ENCODE results near the gene KLHL36. TPM values are rescaled to one million over a fixed set of nuclear protein-coding genes. Genes with fewer than 3 reads are reported as not detected.

KLHL36 gene
- 54.0 TPM for total RNA-seq

DNA sequence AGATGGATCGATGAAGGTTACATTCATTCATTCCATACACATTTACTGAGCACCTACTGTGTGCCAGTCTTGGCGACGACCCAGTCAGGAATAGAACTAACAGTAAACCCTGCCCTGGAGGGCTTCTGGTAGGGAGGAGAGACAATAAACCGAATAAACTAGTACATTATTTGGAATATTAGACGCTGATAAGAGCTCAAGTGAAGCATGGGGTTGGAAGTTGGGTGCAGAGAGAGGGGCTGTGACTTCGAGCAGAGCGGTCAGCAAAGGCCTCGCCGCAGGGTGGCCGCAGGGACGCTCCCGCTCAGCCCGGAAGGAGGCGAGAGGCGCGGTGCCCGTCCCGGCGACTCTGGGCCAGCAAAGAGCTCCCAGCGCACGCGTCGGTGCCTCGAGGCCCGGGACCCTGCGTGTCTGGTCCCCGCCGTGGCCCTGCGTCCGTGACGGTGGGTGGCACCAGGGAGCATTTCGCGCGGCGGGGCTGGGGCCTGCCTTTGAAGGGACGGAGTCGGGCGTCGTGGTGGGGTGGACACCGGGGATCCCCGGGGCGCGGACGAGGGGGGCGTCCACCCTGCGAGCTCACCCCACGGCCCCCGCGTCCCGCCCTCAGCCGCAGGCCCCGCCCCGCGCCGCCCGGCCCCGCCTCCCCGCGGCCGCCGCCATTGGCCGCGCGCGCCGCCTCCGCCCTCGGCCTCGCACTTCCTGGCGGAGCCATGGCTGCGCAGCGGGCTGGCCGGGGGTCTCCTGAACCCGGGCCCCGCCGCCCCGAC is at the start of gene KLHL36:
KLHL36 (plus strand) TSS at position 684 of the 767 bp plus-strand sequence. CDS start 2,357 bp downstream, outside the sequence.

DNA sequence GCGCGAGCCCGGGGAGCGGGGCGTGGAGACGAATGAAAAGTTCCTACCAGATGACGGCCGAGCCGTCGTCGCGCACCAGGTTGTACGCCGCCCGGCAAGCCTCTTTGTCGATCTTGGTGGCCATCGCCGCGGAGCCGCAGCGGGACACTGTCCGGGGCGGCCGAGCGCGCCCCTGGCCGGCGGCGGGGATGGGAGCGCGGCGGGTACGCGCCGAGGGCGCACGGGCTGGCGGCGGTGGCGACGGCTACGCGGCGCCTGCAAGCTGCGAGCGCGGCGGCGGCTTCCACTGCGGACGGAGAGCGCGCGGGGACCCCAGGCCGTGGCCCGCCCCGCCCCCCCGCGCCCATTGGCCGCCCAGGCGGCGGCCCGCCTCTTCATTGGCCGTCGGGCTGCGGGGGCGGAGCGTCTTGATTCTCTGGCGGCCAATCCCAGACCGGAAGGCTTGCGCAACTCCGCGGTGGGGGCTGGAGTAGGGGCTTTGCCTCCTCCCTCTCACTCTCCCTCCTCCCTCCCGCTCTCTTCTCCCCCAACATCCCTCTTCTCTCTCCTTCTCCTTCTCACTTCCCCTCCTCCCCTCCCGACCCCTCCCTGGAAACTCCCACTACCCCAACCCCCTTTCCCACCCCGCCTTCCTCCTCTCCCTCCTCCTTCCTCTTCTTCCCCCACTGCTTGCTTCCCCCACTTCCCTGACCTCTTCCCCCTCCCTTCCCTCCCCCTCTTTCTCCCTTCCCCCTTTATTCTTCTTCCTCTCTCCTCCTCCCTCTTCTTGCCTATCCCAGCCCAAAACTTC is 30.3 kb upstream of the KLHL36 start, which contains the start of gene COTL1:
COTL1 (minus strand) TSS at position 288 of the 790 bp plus-strand sequence; CDS start at position 124, 164 bp downstream.

DNA sequence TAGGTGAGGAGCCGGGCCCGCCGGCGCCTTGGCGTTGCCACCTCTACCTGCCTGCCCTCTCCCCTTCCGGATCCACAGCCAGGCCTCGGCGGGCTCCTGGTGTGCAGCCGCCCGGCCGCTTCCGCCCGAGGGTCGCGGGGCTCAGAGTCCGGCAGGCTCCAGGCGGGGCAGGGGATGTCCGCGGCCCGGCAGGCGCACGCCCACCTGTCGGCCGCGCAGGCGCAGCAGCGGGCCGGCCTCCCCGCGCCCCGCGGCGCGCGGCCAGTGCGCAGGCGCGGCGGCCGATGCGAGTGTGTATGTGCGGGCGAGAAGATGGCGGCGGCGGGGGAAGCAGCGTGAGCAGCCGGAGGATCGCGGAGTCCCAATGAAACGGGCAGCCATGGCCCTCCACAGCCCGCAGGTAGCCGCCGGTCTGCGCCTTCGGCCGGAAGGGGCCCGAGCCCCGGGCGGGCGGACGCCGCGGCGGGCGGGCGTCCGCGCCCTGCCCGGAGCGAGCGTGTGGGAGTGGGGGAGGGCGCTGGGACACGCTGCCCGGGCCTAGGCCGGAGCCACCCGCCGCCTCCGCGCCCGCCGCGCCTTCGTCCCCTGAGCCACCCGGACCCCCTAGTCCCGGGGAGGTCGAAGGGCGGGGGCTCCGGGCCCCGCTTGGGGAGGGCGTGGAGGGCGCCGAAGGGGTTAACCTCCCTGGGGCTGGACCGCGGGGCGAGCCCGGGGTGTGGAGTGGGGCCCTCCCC is 51.6 kb downstream of the KLHL36 start, which contains the start of gene USP10:
USP10 (plus strand) TSS at position 289 of the 734 bp plus-strand sequence; CDS start at position 380, 91 bp downstream.

Other genes with a start within 250 kb of the KLHL36 start
- 23.1 TPM for gene MEAK7, start 143.9 kb upstream of the KLHL36 start, total RNA-seq
- gene COTL1, start 30.4 kb upstream of the KLHL36 start, total RNA-seq: 65.5 TPM
- 104 TPM for gene USP10, start 51.5 kb downstream of the KLHL36 start, total RNA-seq
- gene CRISPLD2, start 171.5 kb downstream of the KLHL36 start, total RNA-seq: 39.8 TPM

Data from camera-type eye (tissue), 1 donor.